A549 (cell line): ENCODE data around the gene DRC3. TPM values are rescaled to one million over a fixed set of nuclear protein-coding genes. Genes with fewer than 3 reads are reported as not detected.

Experiments used
- ATAC-seq, 2 experiments: fragments of 200-7000 bp in 1 of 2; fragments of >200 bp in 1 of 2; cut with Nextera tagmentation in 1 of 2; cut with Tn5 transposase in 1 of 2; 3 replicates each; pipeline versions ENCODE4 v1.8.0 to v1.9.1; 2018 to 2020; ENCODE audit warnings: mild to moderate bottlenecking in 1 of 2, moderate library complexity in 1 of 2
- CTCF ChIA-PET: fragments of 300-600 bp; sonication (Branson Sonifier 250); formaldehyde crosslinking; extraction: SDS; loops from one replicate; lab custom pipeline; 2021; ENCODE audit warnings: antibody characterized with exemption, inconsistent platforms; lab: Yijun Ruan, JAX
- POLR2A ChIA-PET: fragments of 350-600 bp; formaldehyde crosslinking; extraction: SDS; loops from one replicate; lab custom pipeline; 2021; ENCODE audit warnings: antibody characterized with exemption, inconsistent platforms; lab: Yijun Ruan, JAX
- DNase-seq, 2 experiments: peaks; one replicate each; pipeline versions ENCODE4 v3.0.0 to v3.0.0-alpha.2; 2011 to 2016; ENCODE audit warnings: low read depth in 1 of 2, low spot score in 1 of 2
- FAIRE-seq: peaks from 2 replicates; lab custom pipeline; 2011; peaks lifted over from hg19 to GRCh38; lab: Jason Lieb, UNC
- H3K27ac ChIP-seq, 2 experiments: fragments of >200 bp; sonication (Bioruptor Twin); formaldehyde crosslinking; 3 replicates each; pipeline ENCODE4 v1.5.1; 2016 to 2017
- H3K4me1 ChIP-seq: fragments of >200 bp; sonication (Bioruptor Twin); formaldehyde crosslinking; 3 replicates; pipeline ENCODE4 v1.6.1; 2016
- H3K4me2 ChIP-seq: fragments of >200 bp; sonication (Bioruptor Twin); formaldehyde crosslinking; 3 replicates; pipeline ENCODE4 v1.6.1; 2016
- H3K4me3 ChIP-seq: fragments of >200 bp; sonication (Bioruptor Twin); formaldehyde crosslinking; 3 replicates; pipeline ENCODE4 v1.5.1; 2016
- H3K9me3 ChIP-seq: fragments of >200 bp; sonication (Bioruptor Twin); formaldehyde crosslinking; 3 replicates; pipeline ENCODE4 v1.6.1; 2016
- CEBPB ChIP-seq, 2 experiments: fragments of >200 bp in 1 of 2; sonication (Bioruptor Twin) in 1 of 2; formaldehyde crosslinking in 1 of 2; IDR thresholded peaks; 2 replicates each; pipeline ENCODE4 v1.6.1; 2012 to 2016
- CHD2 ChIP-seq: fragments of 150-350 bp; IDR thresholded peaks from 2 replicates; pipeline ENCODE4 v1.6.1; 2014; ENCODE audit warnings: low read length; ENCODE audit not compliant: partially characterized antibody
- CHD4 ChIP-seq: fragments of 200-600 bp; sonication (generic); IDR thresholded peaks from 2 replicates; pipeline ENCODE4 v1.6.1; 2016; ENCODE audit warnings: antibody characterized with exemption, mild to moderate bottlenecking, borderline replicate concordance
- EHMT2 ChIP-seq: fragments of 200-600 bp; sonication (generic); IDR thresholded peaks from 2 replicates; pipeline ENCODE4 v1.6.1; 2016; ENCODE audit warnings: antibody characterized with exemption, low read depth, mild to moderate bottlenecking, moderate library complexity
- ESRRA ChIP-seq: fragments of 150-350 bp; IDR thresholded peaks from 2 replicates; pipeline ENCODE4 v1.6.1; 2014; ENCODE audit warnings: mild to moderate bottlenecking, low read length, borderline replicate concordance
- FOSL2 ChIP-seq, 2 experiments: fragments of 450-650 bp in 1 of 2; fragments of >200 bp in 1 of 2; sonication (Bioruptor Twin) in 1 of 2; formaldehyde crosslinking; IDR thresholded peaks; 2 replicates each; pipeline versions ENCODE4 v1.5.0 to v1.6.1; 2016 to 2020; ENCODE audit warnings: mild to moderate bottlenecking in 1 of 2, moderate library complexity in 1 of 2
- HOXB5 ChIP-seq: fragments of 250-450 bp; sonication (Bioruptor Pico); IDR thresholded peaks from 2 replicates; pipeline ENCODE4 v1.5.0; 2020; ENCODE audit warnings: mild to moderate bottlenecking, moderate library complexity
- JUN ChIP-seq, 2 experiments: fragments of >200 bp; sonication (Bioruptor Twin); formaldehyde crosslinking; IDR thresholded peaks; 2 replicates in 1 of 2; 3 replicates in 1 of 2; pipeline ENCODE4 v1.6.1; 2016 to 2017
- JUNB ChIP-seq: fragments of >200 bp; sonication (Bioruptor Twin); formaldehyde crosslinking; IDR thresholded peaks from 2 replicates; pipeline ENCODE4 v1.6.1; 2016
- MAFK ChIP-seq: fragments of 450-650 bp; IDR thresholded peaks from 2 replicates; pipeline ENCODE4 v1.6.1; 2014; ENCODE audit not compliant: partially characterized antibody
- SREBF2 ChIP-seq: fragments of 450-650 bp; IDR thresholded peaks from 2 replicates; pipeline ENCODE4 v1.6.1; 2014; ENCODE audit warnings: mild to moderate bottlenecking, moderate library complexity
- USF2 ChIP-seq: fragments of 450-650 bp; IDR thresholded peaks from 2 replicates; pipeline ENCODE4 v1.6.1; 2014; ENCODE audit warnings: antibody characterized with exemption
- ZFP36 ChIP-seq: fragments of 450-650 bp; IDR thresholded peaks from 2 replicates; pipeline ENCODE4 v1.6.1; 2014; ENCODE audit warnings: borderline replicate concordance; ENCODE audit not compliant: partially characterized antibody
- WGBS: methylation state at CpG from one replicate; pipeline ENCODE4 v1.1.6; 2017; ENCODE audit errors: missing lambda C conversion rate; 5-methylcytosine and 5-hydroxymethylcytosine counted together
- polyA plus RNA-seq, 4 experiments: library from polyadenylated mRNA; depleted of rRNA in 3 of 4; stranded (reverse); fragments of >200 nt; fragmentation: RNase III in 1 of 4; extraction: RNeasy Plus Mini Kit Qiagen cat#74134 plus additional on column Dnase treatment in 1 of 4; gene quantifications; 2 replicates in 3 of 4; 3 replicates in 1 of 4; pipeline ENCODE4 v1.2.3, GENCODE V29; 2011 to 2017
- TF ChIP-seq, protein P1 (sequence below): fragments of 250-450 bp; sonication (Bioruptor Pico); IDR thresholded peaks from 2 replicates; pipeline ENCODE4 v1.5.0; 2021; ENCODE audit warnings: mild to moderate bottlenecking, moderate library complexity, borderline replicate concordance

DRC3 gene
- polyA plus RNA-seq, 2 of the 4 experiments (the other 2 are of a cell fraction) = 2.9 to 3.1 TPM

DNA sequence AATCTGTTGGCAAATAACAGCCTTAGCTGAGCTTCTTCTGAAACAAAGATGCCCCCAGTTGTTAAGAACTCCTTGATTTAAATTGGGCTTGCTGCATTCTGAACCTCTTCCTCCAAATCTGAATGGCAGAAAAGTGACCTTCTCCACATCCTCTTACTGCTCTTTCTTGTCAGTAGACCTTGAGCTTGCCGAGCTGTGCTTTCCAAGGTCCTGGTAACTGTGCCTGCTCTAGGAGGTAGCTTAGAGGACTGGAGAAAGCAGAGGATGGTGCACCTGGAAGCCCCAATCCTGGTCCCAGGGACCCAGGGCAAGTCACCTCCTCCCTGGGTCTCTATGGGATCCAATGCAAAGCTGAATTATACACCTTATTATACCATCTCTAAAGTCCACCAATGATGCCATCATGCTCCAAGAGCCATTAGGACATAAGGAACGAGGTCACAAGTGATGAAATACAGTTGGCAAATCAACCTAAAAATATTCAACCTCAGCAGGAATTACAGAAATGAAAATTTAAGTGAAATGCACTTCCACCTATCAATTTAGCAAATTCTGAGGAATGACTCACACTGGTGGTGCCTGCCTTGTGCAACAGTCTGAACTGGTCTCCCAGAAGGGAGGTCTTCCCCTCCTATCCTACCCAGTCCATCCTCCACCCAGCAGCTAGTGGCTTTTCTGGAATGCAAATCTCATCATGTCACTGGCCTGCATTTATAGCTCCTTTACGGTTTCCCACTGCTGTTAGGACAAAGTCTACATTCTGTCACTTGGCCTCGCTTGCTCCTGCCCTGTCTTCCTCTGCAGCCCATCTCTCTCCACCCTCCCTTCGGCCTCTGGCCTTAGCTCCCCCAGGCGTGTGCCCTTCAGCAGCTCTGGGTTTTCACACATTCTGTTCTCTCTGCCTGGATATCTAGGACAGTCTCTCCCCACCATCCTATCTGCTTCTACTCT is 37.1 kb upstream of the DRC3 start:
- Histone ChIP-seq H3K9me3 (no peaks in the 10 kb centered on the region), H3K4me3 (no peak overlapping the region), H3K4me2 (peak overlapping the region; percentile 40), H3K4me1 (peaks cover 37% of the 10 kb centered on the region), H3K27ac (peak overlapping the region; percentile 13 to 71; a peak in 4 of 6 replicates)
- peak; percentile 32 for FAIRE-seq
- ChIA-PET CTCF (interaction anchor here (1.0 to 3.1 kb wide), 13 partner anchors 9 to 103 kb away, joined by 3 to 17 read pairs (median 4); partner anchors contain the start of genes ATPAF2, DRC3, GID4 and TOM1L2), POLR2A (interaction anchor here (0.6 to 1.2 kb wide), 2 partner anchors 23 to 28 kb away, joined by 3 to 4 read pairs; no protein-coding TSS in a partner anchor)
- 71% methylated on average over 6 of the region's 6 CpGs for WGBS
- peak; percentile 67 to 80; a peak in 5 of 6 replicates for ATAC-seq
- TF ChIP-seq EHMT2 (no peak), MAFK (peak; percentile 46), ZFP36 (no peak), JUN (IDR thresholded peaks at IDR 0.05) (no peak), CEBPB (IDR thresholded peaks at IDR 0.05) (peak; percentile 53 to 59; a peak in 2 of 4 replicates), SREBF2 (no peak), FOSL2 (IDR thresholded peaks at IDR 0.05) (no peak; the same call in 1 of the 2 replicates), FOSL2 (CRISPR knock-in tag; IDR thresholded peaks at IDR 0.05) (peak; percentile 43; the same call in 1 of the 2 replicates), CHD2 (no peak), USF2 (no peak)
- peak; percentile 34 to 42 for DNase-seq

- TF ChIP-seq JUN (IDR thresholded peaks at IDR 0.05) = no peak
- TF ChIP-seq CHD4 = no peak
- Histone ChIP-seq H3K4me3 (no peak overlapping the region), H3K27ac (peak overlapping the region in 1 of 2 experiments; percentile 11; a peak in 1 of 6 replicates), H3K9me3 (no peaks in the 10 kb centered on the region), H3K4me1 (peaks cover 51% of the 10 kb centered on the region), H3K4me2 (no peak overlapping the region)
- ChIA-PET CTCF (interaction anchor here (0.7 to 2.4 kb wide), 8 partner anchors 9 to 910 kb away, joined by 3 to 7 read pairs (median 4); no protein-coding TSS in a partner anchor), POLR2A (no interaction called here)
- 95% methylated on average over 4 of the region's 4 CpGs for WGBS
- no peak for ATAC-seq
- DNase-seq = no peak
- no peak for FAIRE-seq
Observed at GRCh38 chr17:17937201-17937853, 35.3 kb upstream of the DRC3 start.

DNA sequence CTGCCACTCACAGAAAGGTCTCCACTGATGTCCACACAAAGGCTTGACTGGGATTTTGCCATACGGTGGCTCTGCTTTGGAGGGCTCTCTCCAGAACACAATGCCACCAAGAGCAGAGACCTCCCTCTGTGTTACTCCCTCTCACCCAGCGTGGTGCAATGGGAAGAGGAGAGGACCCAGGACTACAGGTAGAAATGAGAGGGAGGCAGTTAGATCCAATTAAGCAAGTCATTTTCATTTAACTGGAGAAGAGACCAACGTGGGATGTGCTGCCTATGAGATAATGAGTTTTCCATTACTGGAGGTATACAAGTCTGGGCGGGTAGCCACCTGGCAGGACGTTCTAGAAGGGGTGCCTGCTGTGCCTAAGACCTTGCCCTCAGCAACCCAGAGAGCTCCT is 34.7 kb upstream of the DRC3 start:
- DNase-seq (no peak), ATAC-seq (no peak), FAIRE-seq (no peak)
- H3K4me2 ChIP-seq = no peak overlapping the region
- H3K9me3 ChIP-seq = no peaks in the 10 kb centered on the region
- WGBS = 83% methylated on average over 5 of the region's 5 CpGs
- no peak overlapping the region for H3K4me3 ChIP-seq
- H3K27ac ChIP-seq = no peak overlapping the region; a peak in 1 of 6 replicates
- POLR2A ChIA-PET = no interaction called here
- no peak for TF ChIP-seq USF2
- TF ChIP-seq HOXB5 = no peak
- no peak for TF ChIP-seq ESRRA
- TF ChIP-seq MAFK = no peak
- no peak for TF ChIP-seq CHD2
- no peak for TF ChIP-seq FOSL2 (IDR thresholded peaks at IDR 0.05)
- TF ChIP-seq FOSL2 (CRISPR knock-in tag; IDR thresholded peaks at IDR 0.05) = no peak
- no peak for TF ChIP-seq CEBPB (IDR thresholded peaks at IDR 0.05)
- no peak for TF ChIP-seq JUNB
- TF ChIP-seq, protein P1, sequence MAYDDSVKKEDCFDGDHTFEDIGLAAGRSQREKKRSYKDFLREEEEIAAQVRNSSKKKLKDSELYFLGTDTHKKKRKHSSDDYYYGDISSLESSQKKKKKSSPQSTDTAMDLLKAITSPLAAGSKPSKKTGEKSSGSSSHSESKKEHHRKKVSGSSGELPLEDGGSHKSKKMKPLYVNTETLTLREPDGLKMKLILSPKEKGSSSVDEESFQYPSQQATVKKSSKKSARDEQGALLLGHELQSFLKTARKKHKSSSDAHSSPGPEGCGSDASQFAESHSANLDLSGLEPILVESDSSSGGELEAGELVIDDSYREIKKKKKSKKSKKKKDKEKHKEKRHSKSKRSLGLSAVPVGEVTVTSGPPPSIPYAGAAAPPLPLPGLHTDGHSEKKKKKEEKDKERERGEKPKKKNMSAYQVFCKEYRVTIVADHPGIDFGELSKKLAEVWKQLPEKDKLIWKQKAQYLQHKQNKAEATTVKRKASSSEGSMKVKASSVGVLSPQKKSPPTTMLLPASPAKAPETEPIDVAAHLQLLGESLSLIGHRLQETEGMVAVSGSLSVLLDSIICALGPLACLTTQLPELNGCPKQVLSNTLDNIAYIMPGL (CRISPR knock-in tag) = no peak
- CTCF ChIA-PET = interaction anchor here (0.7 to 2.4 kb wide), 8 partner anchors 9 to 95 kb away, joined by 3 to 7 read pairs (median 4); no protein-coding TSS in a partner anchor
- H3K4me1 ChIP-seq = peaks cover 58% of the 10 kb centered on the region
